LNCaP clone FGC (cell line): ENCODE measurements around the gene MTFR1L.

Experiments used
- DNase-seq: peaks from one replicate; pipeline ENCODE4 v3.0.0-alpha.2; 2011; ENCODE audit warnings: low read depth
- H3K4me3 ChIP-seq: 2 replicates; pipeline ENCODE4 v1.5.1; 2011; ENCODE audit warnings: mild to moderate bottlenecking, low read depth, low read length, control low read depth
- TF ChIP-seq, protein P1 (sequence below): IDR thresholded peaks from 2 replicates; pipeline ENCODE4 v1.5.1; 2012; ENCODE audit warnings: mild to moderate bottlenecking; ENCODE audit not compliant: control insufficient read depth, insufficient read depth; ENCODE audit errors: extremely low read depth

Gene MTFR1L

DNA sequence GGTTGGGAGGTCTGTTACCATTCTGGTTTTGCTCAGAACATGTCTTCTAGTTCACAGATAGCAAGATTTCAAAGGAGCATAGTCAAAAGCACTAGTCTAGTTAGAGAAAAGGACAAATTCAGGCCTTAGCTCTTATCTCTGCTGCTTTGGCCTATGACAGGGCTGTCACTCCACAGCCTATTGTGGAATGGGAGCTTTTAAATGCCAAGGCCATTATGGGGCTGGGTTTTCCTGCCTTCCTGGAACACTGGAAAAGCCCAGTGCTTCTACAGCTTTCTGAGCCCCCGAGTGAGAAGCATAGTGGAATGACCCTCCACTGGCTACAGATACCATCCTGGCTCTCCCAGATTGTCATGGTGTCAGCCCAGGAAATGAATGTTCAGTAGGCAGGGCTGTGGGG, 9.3 kb downstream of the MTFR1L start:
- no peak for DNase-seq
- no peak overlapping the region for H3K4me3 ChIP-seq
- TF ChIP-seq, protein P1, sequence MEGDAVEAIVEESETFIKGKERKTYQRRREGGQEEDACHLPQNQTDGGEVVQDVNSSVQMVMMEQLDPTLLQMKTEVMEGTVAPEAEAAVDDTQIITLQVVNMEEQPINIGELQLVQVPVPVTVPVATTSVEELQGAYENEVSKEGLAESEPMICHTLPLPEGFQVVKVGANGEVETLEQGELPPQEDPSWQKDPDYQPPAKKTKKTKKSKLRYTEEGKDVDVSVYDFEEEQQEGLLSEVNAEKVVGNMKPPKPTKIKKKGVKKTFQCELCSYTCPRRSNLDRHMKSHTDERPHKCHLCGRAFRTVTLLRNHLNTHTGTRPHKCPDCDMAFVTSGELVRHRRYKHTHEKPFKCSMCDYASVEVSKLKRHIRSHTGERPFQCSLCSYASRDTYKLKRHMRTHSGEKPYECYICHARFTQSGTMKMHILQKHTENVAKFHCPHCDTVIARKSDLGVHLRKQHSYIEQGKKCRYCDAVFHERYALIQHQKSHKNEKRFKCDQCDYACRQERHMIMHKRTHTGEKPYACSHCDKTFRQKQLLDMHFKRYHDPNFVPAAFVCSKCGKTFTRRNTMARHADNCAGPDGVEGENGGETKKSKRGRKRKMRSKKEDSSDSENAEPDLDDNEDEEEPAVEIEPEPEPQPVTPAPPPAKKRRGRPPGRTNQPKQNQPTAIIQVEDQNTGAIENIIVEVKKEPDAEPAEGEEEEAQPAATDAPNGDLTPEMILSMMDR: no peak

- TF ChIP-seq, protein P1: no peak
- DNase-seq: no peak
These were observed 11.9 kb downstream of the MTFR1L start for GRCh38 chr1:25831569-25832196.

DNA sequence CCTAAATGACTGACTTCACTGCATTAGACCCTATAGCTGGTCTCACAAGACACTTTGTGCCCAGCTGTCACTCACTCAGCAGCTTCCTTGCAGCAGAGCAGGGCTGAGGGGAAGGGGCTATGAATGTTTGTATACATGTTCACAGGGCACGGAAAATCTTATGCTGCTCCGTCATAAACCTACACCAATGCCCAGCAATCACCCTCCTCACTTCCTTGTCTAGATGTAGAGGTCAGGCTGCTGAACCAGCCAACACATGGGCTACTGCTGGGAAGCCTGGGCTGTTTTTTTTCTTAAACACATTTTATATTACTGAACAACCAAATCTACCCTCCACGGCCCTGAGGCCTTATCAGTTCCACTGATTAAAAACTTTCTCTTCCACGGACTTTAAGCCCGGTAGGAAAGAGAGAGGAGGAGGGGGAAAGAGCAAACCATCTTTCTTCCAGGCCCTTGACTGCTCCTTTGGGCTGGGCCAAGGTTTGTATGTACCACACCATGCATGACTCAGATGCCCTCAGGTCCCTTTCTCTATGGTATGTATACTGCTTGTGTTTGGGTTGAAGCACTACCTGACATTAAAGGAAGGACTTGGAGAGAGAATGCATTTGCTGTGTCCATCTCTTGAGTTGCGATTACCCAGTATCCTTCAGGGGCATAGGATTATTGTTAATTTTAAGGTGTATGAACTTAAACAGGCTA, 12.7 kb downstream of the MTFR1L start:
- TF ChIP-seq, protein P1: no peak
- DNase-seq: no peak
- no peak overlapping the region for H3K4me3 ChIP-seq

More at GRCh38 chr1:25831569-25832196, 11.9 kb downstream of the MTFR1L start:
- H3K4me3 ChIP-seq: no peak overlapping the region

DNA sequence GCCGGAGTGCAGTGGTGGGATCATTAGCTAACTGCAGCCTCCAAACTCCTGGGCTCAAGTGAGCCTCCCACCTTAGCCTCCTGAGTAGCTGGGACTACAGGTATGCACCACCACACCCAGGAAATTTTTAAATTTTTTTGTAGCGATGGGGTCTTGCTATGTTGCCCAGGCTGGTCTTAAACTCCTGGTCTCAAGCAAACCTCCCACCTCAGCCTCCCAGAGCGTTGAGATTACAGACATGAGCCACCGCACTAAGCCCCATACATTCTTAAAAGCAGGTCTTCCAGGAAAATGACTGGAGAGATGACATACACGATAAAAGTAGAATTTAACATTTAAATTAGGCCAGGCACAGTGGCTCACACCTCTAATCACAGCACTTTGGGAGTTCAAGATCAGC, 13.4 kb downstream of the MTFR1L start:
- TF ChIP-seq, protein P1: no peak

GRCh38 chr1:25834894-25835293, 15.1 kb downstream of the MTFR1L start:
- DNase-seq: no peak
- H3K4me3 ChIP-seq: no peak overlapping the region
- TF ChIP-seq, protein P1: no peak

More for the DNA sequence above, 13.4 kb downstream of the MTFR1L start:
- no peak for DNase-seq
- H3K4me3 ChIP-seq: no peak overlapping the region

DNA sequence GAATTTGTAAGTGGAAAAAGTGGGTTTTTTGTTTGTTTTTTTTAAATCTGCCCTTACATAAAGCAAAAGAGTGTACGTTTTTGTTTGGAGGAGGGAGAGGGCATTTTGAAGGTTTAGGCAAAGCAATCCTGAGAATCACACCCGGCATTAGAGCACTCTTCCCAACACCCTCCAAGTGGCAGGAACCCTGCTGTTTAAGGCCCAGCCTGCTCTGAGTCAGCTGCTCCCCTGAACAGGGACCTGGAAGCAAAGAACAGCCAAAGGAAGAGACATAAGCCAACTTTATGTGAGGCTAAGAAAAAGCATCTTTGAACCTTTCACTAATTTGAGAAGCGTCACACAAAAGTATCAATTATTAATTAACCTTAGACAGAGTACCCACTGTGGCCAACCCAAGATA, 16.9 kb downstream of the MTFR1L start:
- no peak overlapping the region for H3K4me3 ChIP-seq
- TF ChIP-seq, protein P1: no peak
- DNase-seq: no peak
